DMS153 treated with DMSO at 0.1 percent for 48 hours (cell line): Measurements from ENCODE around the gene GRIA3.
"Not testable (repeated sequence)": the region's sequence is repeated elsewhere in the genome, so short reads cannot be mapped to it uniquely, and the experiment has no call there.

Source experiments
- DNase-seq: peaks from one replicate; lab custom pipeline; 2025; ENCODE audit not compliant: unreplicated experiment; lab: John Stamatoyannopoulos, UW

The GRIA3 gene

GRCh38 chrX:123518791-123519190 is 334.7 kb downstream of the GRIA3 start:
- no peak for DNase-seq

DNA sequence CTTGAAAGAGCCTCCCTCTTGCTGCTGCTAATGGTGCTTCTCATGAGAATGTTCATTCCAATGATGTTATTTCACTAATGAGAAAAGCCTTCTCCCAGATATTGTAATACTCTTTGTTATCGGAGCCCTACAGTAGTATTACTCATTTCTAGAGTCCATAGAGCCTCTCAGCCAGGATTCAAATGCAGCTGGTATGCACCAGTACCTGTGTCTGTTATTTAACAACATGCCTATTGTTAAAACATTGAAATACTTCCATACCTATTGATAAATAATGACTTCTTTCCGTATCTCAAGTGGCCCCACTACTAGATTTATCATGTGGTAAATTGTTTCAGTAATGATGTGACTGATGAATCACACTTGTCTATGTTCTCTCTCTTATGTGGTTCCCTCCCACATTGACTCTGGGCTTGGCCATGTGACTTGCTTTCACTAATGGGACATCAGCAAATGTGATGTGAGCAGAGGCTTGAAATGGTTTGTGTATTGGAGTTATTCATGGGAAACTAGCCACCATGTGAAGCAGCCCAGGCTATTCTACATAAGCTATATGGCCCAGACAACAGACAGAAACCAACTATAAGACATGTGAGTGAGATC is 341.1 kb downstream of the GRIA3 start:
- no peak for DNase-seq

GRCh38 chrX:123530726-123531125 is 346.6 kb downstream of the GRIA3 start:
- not testable (repeated sequence) for DNase-seq
